Peyer's patch (tissue), 4 donors: Measurements from ENCODE around the gene TSHB.
A peak's percentile ranks its signal among the peaks of the same experiment; 100 is the strongest.

Experiments
- POLR2A ChIP-seq, 2 donors: fragments of 450-650 bp; IDR thresholded peaks; one replicate each; pipeline ENCODE4 v1.5.1; 2017; ENCODE audit warnings: antibody characterized with exemption in 2 of 2, mild to moderate bottlenecking in 2 of 2, moderate library complexity in 2 of 2
- TF ChIP-seq, protein P1 (sequence below), 6 experiments: fragments of 450-650 bp in 4 of 6; fragments of 200-600 bp in 2 of 6; sonication (generic) in 1 of 6; IDR thresholded peaks; one replicate each; pipeline ENCODE4 v1.5.1; 2017 to 2019; ENCODE audit warnings: antibody characterized with exemption in 6 of 6, mild to moderate bottlenecking in 3 of 6, moderate library complexity in 1 of 6

DNA sequence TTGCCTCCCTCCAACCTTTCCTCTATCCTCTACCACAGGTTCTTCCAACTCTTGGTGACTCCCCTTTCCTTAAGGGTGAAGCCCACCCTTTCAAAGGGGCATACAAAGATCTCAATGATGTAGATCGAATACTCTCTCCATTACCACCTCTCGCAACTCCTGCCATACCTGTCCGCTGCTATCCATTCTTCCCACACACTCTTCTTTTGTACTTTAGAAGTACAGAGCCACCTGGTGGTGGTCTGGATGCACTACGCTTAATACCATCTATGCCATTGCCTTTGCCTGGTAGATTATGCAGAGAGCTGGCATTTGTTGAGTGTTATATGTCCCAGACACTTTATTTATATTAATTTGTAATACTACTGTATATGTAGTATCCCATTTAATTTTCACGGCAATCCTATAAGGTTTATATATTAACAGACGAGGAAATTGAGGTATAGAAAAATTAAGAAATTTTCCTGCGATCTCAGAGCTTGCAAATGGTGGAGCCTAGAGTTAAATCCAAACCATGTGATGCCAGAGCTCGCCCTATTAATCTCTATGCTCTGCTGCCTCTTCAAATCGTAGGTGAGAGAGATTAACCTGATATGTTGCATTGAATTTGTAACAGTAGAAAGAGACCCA, 22.9 kb downstream of the TSHB start:
- TF ChIP-seq, protein P1, sequence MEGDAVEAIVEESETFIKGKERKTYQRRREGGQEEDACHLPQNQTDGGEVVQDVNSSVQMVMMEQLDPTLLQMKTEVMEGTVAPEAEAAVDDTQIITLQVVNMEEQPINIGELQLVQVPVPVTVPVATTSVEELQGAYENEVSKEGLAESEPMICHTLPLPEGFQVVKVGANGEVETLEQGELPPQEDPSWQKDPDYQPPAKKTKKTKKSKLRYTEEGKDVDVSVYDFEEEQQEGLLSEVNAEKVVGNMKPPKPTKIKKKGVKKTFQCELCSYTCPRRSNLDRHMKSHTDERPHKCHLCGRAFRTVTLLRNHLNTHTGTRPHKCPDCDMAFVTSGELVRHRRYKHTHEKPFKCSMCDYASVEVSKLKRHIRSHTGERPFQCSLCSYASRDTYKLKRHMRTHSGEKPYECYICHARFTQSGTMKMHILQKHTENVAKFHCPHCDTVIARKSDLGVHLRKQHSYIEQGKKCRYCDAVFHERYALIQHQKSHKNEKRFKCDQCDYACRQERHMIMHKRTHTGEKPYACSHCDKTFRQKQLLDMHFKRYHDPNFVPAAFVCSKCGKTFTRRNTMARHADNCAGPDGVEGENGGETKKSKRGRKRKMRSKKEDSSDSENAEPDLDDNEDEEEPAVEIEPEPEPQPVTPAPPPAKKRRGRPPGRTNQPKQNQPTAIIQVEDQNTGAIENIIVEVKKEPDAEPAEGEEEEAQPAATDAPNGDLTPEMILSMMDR (IDR thresholded peaks at IDR 0.05) = peak; percentile 53 to 85 (median 78)
- TF ChIP-seq POLR2A (IDR thresholded peaks at IDR 0.05) = no peak
